Panc1 (cell line): Measurements from ENCODE around the gene ROBO1. TPM values are rescaled to one million over a fixed set of nuclear protein-coding genes. Genes with fewer than 3 reads are reported as not detected.

Source experiments
- ATAC-seq: fragments of 200-7000 bp; cut with Tn5 transposase; 2 replicates; pipeline ENCODE4 v1.9.1; 2020; ENCODE audit warnings: mild to moderate bottlenecking, moderate library complexity
- BruUV-seq: library from RNA; stranded (reverse); fragments of 400-500 nt; replicated peaks from 2 replicates; lab custom pipeline; 2021; lab: Mats Ljungman, UMichigan
- CTCF ChIA-PET: fragments of 300-600 bp; sonication (Branson Sonifier 250); formaldehyde crosslinking; loops from one replicate; lab custom pipeline; 2022; ENCODE audit warnings: antibody characterized with exemption; lab: Charles Lee
- POLR2A ChIA-PET: fragments of 300-600 bp; sonication (Branson Sonifier 250); formaldehyde crosslinking; loops from one replicate; lab custom pipeline; 2022; ENCODE audit warnings: antibody characterized with exemption; lab: Charles Lee
- DNase-seq: peaks from one replicate; pipeline ENCODE4 v3.0.0-alpha.2; 2010; ENCODE audit warnings: low read depth, low spot score
- H3K27ac ChIP-seq: 2 replicates; pipeline ENCODE4 v1.5.1; 2011; ENCODE audit warnings: mild to moderate bottlenecking, low read length, inconsistent platforms
- H3K27me3 ChIP-seq: fragments of 200-500 bp; sonication (Bioruptor generic); 2 replicates; pipeline ENCODE4 v1.6.0; 2014; ENCODE audit warnings: low read length, inconsistent platforms; ENCODE audit not compliant: control insufficient read depth, insufficient read depth
- H3K36me3 ChIP-seq: fragments of 200-500 bp; sonication (Bioruptor generic); 2 replicates; pipeline ENCODE4 v1.5.1; 2014; ENCODE audit warnings: inconsistent platforms, mild to moderate bottlenecking, low read length, moderate library complexity; ENCODE audit not compliant: control insufficient read depth, insufficient read depth
- H3K4me1 ChIP-seq: 2 replicates; pipeline ENCODE4 v1.5.1; 2011; ENCODE audit warnings: inconsistent platforms, mild to moderate bottlenecking, low read length, moderate library complexity; ENCODE audit not compliant: control insufficient read depth, insufficient read depth
- H3K4me3 ChIP-seq, 2 experiments: 2 replicates each; pipeline ENCODE4 v1.5.1; 2011 to 2012; ENCODE audit warnings: low read depth in 2 of 2, low read length in 2 of 2, mild to moderate bottlenecking in 2 of 2, inconsistent platforms in 1 of 2, moderate library complexity in 1 of 2
- H3K9me3 ChIP-seq: fragments of 200-500 bp; sonication (Bioruptor generic); 2 replicates; pipeline ENCODE4 v1.5.1; 2014; ENCODE audit warnings: low read depth, mild to moderate bottlenecking, inconsistent platforms, low read length, moderate library complexity; ENCODE audit not compliant: control insufficient read depth, insufficient read depth
- CTCF ChIP-seq: fragments of 450-650 bp; IDR thresholded peaks from 2 replicates; pipeline ENCODE4 v1.5.1; 2017; ENCODE audit warnings: mild to moderate bottlenecking
- POLR2AphosphoS5 ChIP-seq: IDR thresholded peaks from 2 replicates; pipeline ENCODE4 v1.6.1; 2012; ENCODE audit warnings: mild to moderate bottlenecking, low read depth, low read length, moderate library complexity
- REST ChIP-seq, 2 experiments: IDR thresholded peaks; 2 replicates each; pipeline ENCODE4 v1.6.1; 2011 to 2012; ENCODE audit warnings: low read depth in 2 of 2, control low read depth in 1 of 2, low read length in 1 of 2, mild to moderate bottlenecking in 1 of 2, moderate library complexity in 1 of 2; ENCODE audit not compliant: insufficient read depth in 1 of 2
- SIN3A ChIP-seq: IDR thresholded peaks from 2 replicates; pipeline ENCODE4 v1.6.1; 2012; ENCODE audit warnings: low read depth, mild to moderate bottlenecking, low read length, moderate library complexity, borderline replicate concordance; ENCODE audit not compliant: insufficient read depth
- TCF7L2 ChIP-seq: IDR thresholded peaks from 2 replicates; pipeline ENCODE4 v1.6.1; 2011; ENCODE audit warnings: mild to moderate bottlenecking, low read depth, low read length, inconsistent platforms
- in situ Hi-C: cut with HindIII; loops from 2 replicates; pipeline ENCODE4 v1.10.0; 2016; ENCODE audit warnings: low sequenced_read_pairs, low pct_unique_long_range_greater_than_20kb
- intact Hi-C: fragments of 100-400 bp; cut with micrococcal nuclease; formaldehyde crosslinking; loops from one replicate; pipeline ENCODE4 v1.10.0; 2022; ENCODE audit not compliant: unreplicated experiment
- total RNA-seq: library from RNA; stranded (reverse); gene quantifications from one replicate; pipeline ENCODE4 v1.2.1, GENCODE V29; 2021; ENCODE audit not compliant: unreplicated experiment

ROBO1 gene
- total RNA-seq, 1 experiment from 2014 or later, result 61.6 TPM

GRCh38 chr3:79284781-79285180 is 483.0 kb downstream of the ROBO1 start:
- POLR2A ChIA-PET, result no interaction called here
- TF ChIP-seq TCF7L2 (no peak), POLR2AphosphoS5 (no peak), CTCF (no peak), REST (IDR thresholded peaks at IDR 0.05; ENCODE audit: insufficient read depth in 1 of 2, low read depth in 2 of 2, low read length in 1 of 2) (no peak), SIN3A (no peak)
- no peaks in the 10 kb centered on the region for H3K27me3 ChIP-seq
- no peak overlapping the region for H3K27ac ChIP-seq
- DNase-seq (no peak), ATAC-seq (no peak)
- H3K4me1 ChIP-seq, result no peaks in the 10 kb centered on the region
- CTCF ChIA-PET, result no interaction called here
- H3K9me3 ChIP-seq, result no peaks in the 10 kb centered on the region
- no peaks in the 10 kb centered on the region for H3K36me3 ChIP-seq
- no peak overlapping the region for H3K4me3 ChIP-seq
- BruUV-seq, result no TSS peak
- intact Hi-C loops, result no loop called here
- in situ Hi-C loops, result no loop called here

GRCh38 chr3:79278681-79279080 is 489.1 kb downstream of the ROBO1 start:
- Histone ChIP-seq H3K4me3 (no peak overlapping the region), H3K4me1 (no peaks in the 10 kb centered on the region), H3K27ac (no peak overlapping the region), H3K27me3 (no peaks in the 10 kb centered on the region), H3K36me3 (no peaks in the 10 kb centered on the region), H3K9me3 (no peaks in the 10 kb centered on the region)
- BruUV-seq, result no TSS peak
- ChIA-PET POLR2A (no interaction called here), CTCF (no interaction called here)
- TF ChIP-seq REST (IDR thresholded peaks at IDR 0.05; ENCODE audit: insufficient read depth in 1 of 2, low read depth in 2 of 2, low read length in 1 of 2), result no peak
- TF ChIP-seq POLR2AphosphoS5, result no peak
- TF ChIP-seq CTCF, result no peak
- no peak for TF ChIP-seq SIN3A
- TF ChIP-seq TCF7L2, result no peak
- ATAC-seq (no peak), DNase-seq (no peak)
- intact Hi-C loops, result no loop called here
- in situ Hi-C loops, result no loop called here
